Pancreas (tissue), 10 donors: Measurements from ENCODE around the gene NADK2. TPM values are rescaled to one million over a fixed set of nuclear protein-coding genes. Genes with fewer than 3 reads are reported as not detected.

ENCODE experiments used
- ATAC-seq, 4 donors: fragments of 200-7000 bp; cut with Tn5 transposase; one replicate each; pipeline versions ENCODE4 v1.8.0 to v1.9.1; 2020; ENCODE audit warnings: mild to moderate bottlenecking in 4 of 4, moderate library complexity in 4 of 4
- DNase-seq, 6 donors: peaks; one replicate each; pipeline ENCODE4 v3.0.0-alpha.2; 2020
- FAIRE-seq: peaks from 2 replicates; lab custom pipeline; 2012; peaks lifted over from hg19 to GRCh38; lab: Jason Lieb, UNC
- H3K27ac ChIP-seq, 4 donors: fragments of 200-600 bp; sonication (generic); 1 replicate in 3 of 4; 2 replicates in 1 of 4; pipeline versions ENCODE4 v1.5.0 to v1.8.0; 2020
- H3K27me3 ChIP-seq, 4 donors: fragments of 200-600 bp; one replicate each; pipeline ENCODE4 v1.8.0; 2021
- H3K36me3 ChIP-seq, 3 donors: fragments of 200-600 bp; sonication (generic) in 1 of 3; one replicate each; pipeline versions ENCODE4 v1.5.0 to v1.8.0; 2020 to 2021
- H3K4me1 ChIP-seq, 3 donors: fragments of 200-600 bp; one replicate each; pipeline ENCODE4 v1.8.0; 2021
- H3K4me3 ChIP-seq, 4 donors: fragments of 200-600 bp; sonication (generic) in 2 of 4; one replicate each; pipeline versions ENCODE4 v1.5.0 to v1.8.0; 2020 to 2021
- H3K9me3 ChIP-seq, 4 donors: fragments of 200-600 bp; one replicate each; pipeline ENCODE4 v1.8.0; 2021
- CTCF ChIP-seq, 4 donors: fragments of 200-600 bp; sonication (generic) in 3 of 4; IDR thresholded peaks; one replicate each; pipeline versions ENCODE4 v1.5.0 to v1.8.0; 2021; ENCODE audit warnings: antibody characterized with exemption in 4 of 4
- WGBS, 2 donors: extraction: QIAGEN DNeasy Blood & Tissue Kit; methylation state at CpG; one replicate each; pipeline ENCODE4 v1.1.7; 2013; 5-methylcytosine and 5-hydroxymethylcytosine counted together
- intact Hi-C, 3 donors: fragments of 100-400 bp; cut with DNase I; formaldehyde crosslinking; loops; one replicate each; pipeline versions ENCODE4 v1.11.1 to v1.14.2; 2022
- polyA plus RNA-seq, 2 donors: library from polyadenylated mRNA; stranded (reverse); fragments of 200-250 nt; gene quantifications; one replicate each; pipeline ENCODE4 v1.2.3, GENCODE V29; 2013
- total RNA-seq, 6 donors: library from RNA; stranded (reverse); fragmentation: NEBNext Ultra II Directional in 4 of 6; extraction: Animal tissue kit (Norgen Biotek cat#: 25700) in 4 of 6; gene quantifications; one replicate each; pipeline versions ENCODE4 v1.2.1 to v1.2.4, GENCODE V29; 2021 to 2023
- donor health status: healthy with polysubstance abuse.
- donor health status: DM: no; HTN: no; CAD: no; lungs with moderate emphysema.
- donor health status: DM: no; HTN: no; CAD: no.
- donor health status: control.
- donor health status: control.
- donor health status: Bipolar disorder and iron deficiency.
- donor health status: DM: yes; HTN: yes; CAD: no.
- donor health status: DM: no; HTN: no; CAD: no.
- donor health status: DM: no; HTN: no; CAD: no.
- donor health status: DM: yes; HTN: yes; CAD: no.

The NADK2 gene
- total and polyA plus RNA-seq, 8 donors = 8.6 to 34.1 (median 29.3) TPM

DNA sequence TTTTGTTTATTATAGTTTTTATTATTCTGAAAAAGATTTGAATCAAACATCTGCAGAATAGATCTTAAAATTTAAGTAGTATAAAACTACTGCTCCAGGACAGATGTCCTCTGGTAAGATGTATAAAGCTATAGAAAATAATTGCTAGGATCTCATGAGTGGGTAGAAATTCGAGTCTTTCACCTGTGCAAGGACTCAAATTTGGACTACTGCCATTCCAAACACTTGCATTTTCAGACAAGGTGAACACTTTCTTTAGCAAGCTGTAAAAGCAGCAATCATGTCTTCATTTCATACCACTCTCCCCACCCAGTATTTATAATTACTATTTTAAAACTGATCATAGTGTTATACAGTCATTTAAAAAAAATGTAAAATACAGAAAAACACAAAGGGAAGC is 69.1 kb downstream of the NADK2 start:
- no peak for TF ChIP-seq CTCF (IDR thresholded peaks at IDR 0.05)
- 13 to 19% methylated on average over 1 of the region's 1 CpG for WGBS, 2 donors
- Histone ChIP-seq H3K4me1 (peaks cover 0 to 8% (median 0%) of the 10 kb centered on the region in 3 donors), H3K27ac (no peak overlapping the region), H3K9me3 (no peaks in the 10 kb centered on the region), H3K27me3 (no peaks in the 10 kb centered on the region), H3K4me3 (no peak overlapping the region), H3K36me3 (peaks cover 0 to 5% (median 0%) of the 10 kb centered on the region in 3 donors)
- DNase-seq (no peak), ATAC-seq (peak; percentile 40 to 73 (median 56)), FAIRE-seq (peak; percentile 13)
- intact Hi-C loops = no loop called here

GRCh38 chr5:36170832-36171424 is 70.8 kb downstream of the NADK2 start:
- no peak for DNase-seq
- no peaks in the 10 kb centered on the region for H3K9me3 ChIP-seq
- no peak overlapping the region for H3K27ac ChIP-seq
- no peaks in the 10 kb centered on the region for H3K27me3 ChIP-seq
- H3K4me3 ChIP-seq = no peak overlapping the region
- H3K4me1 ChIP-seq = peaks cover 0 to 8% (median 0%) of the 10 kb centered on the region in 3 donors
- intact Hi-C loops = no loop called here
- 87 to 88% methylated on average over 5 of the region's 5 CpGs for WGBS, 2 donors
- no peak for FAIRE-seq
- no peaks in the 10 kb centered on the region for H3K36me3 ChIP-seq
- ATAC-seq = no peak
- TF ChIP-seq CTCF (IDR thresholded peaks at IDR 0.05) = no peak

DNA sequence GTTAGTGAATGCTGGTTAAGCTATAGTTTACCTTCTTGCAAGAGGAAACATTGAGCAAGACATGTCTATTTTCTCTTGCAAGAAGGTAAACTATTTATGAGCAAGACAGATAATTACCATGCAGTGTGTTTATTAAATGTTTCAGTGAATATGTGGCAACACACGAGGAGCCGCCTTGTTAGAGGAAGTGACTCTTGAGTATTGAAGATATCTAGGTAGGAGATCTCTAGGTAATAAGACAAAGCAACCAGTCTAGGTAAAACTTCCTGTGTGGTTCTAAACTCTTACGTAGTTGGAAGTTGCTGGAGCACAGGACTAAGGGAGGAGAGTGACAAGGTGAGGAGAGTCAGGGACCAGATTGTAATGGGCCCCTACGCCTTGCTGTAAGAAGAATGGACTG is 73.0 kb downstream of the NADK2 start:
- no peaks in the 10 kb centered on the region for H3K36me3 ChIP-seq
- intact Hi-C loops = no loop called here

GRCh38 chr5:36164461-36164860 is 77.3 kb downstream of the NADK2 start:
- DNase-seq (no peak), FAIRE-seq (no peak), ATAC-seq (no peak)
- H3K4me3 ChIP-seq = no peak overlapping the region
- no peaks in the 10 kb centered on the region for H3K9me3 ChIP-seq
- no peaks in the 10 kb centered on the region for H3K4me1 ChIP-seq
- no peaks in the 10 kb centered on the region for H3K27me3 ChIP-seq
- no peaks in the 10 kb centered on the region for H3K36me3 ChIP-seq
- intact Hi-C loops = no loop called here
- no peak for TF ChIP-seq CTCF (IDR thresholded peaks at IDR 0.05)
- no peak overlapping the region for H3K27ac ChIP-seq
- WGBS, 2 donors = 88 to 90% methylated on average over 4 of the region's 4 CpGs

More for the DNA sequence above, 73.0 kb downstream of the NADK2 start:
- Histone ChIP-seq H3K27me3 (no peaks in the 10 kb centered on the region), H3K4me3 (no peak overlapping the region), H3K4me1 (peaks cover 0 to 8% (median 0%) of the 10 kb centered on the region in 3 donors), H3K27ac (no peak overlapping the region), H3K9me3 (no peaks in the 10 kb centered on the region)
- ATAC-seq = no peak
- TF ChIP-seq CTCF (IDR thresholded peaks at IDR 0.05) = no peak
- no peak for FAIRE-seq
- no peak for DNase-seq
- 91 to 99% methylated on average over 4 of the region's 4 CpGs for WGBS, 2 donors

GRCh38 chr5:36162810-36163486 is 78.8 kb downstream of the NADK2 start:
- ATAC-seq (no peak), DNase-seq (no peak), FAIRE-seq (no peak)
- intact Hi-C loops = no loop called here
- Histone ChIP-seq H3K9me3 (no peaks in the 10 kb centered on the region), H3K27me3 (no peaks in the 10 kb centered on the region), H3K36me3 (no peaks in the 10 kb centered on the region), H3K27ac (no peak overlapping the region), H3K4me1 (no peaks in the 10 kb centered on the region), H3K4me3 (no peak overlapping the region)
- TF ChIP-seq CTCF (IDR thresholded peaks at IDR 0.05) = no peak
- 85 to 89% methylated on average over 9 of the region's 9 CpGs for WGBS, 2 donors
